HK-2 (cell line): Measurements from ENCODE around the gene INPP4B.

Experiments used
- DNase-seq: peaks from one replicate; pipeline ENCODE4 v3.0.0-alpha.2; 2018; ENCODE audit not compliant: unreplicated experiment

The INPP4B gene

DNA sequence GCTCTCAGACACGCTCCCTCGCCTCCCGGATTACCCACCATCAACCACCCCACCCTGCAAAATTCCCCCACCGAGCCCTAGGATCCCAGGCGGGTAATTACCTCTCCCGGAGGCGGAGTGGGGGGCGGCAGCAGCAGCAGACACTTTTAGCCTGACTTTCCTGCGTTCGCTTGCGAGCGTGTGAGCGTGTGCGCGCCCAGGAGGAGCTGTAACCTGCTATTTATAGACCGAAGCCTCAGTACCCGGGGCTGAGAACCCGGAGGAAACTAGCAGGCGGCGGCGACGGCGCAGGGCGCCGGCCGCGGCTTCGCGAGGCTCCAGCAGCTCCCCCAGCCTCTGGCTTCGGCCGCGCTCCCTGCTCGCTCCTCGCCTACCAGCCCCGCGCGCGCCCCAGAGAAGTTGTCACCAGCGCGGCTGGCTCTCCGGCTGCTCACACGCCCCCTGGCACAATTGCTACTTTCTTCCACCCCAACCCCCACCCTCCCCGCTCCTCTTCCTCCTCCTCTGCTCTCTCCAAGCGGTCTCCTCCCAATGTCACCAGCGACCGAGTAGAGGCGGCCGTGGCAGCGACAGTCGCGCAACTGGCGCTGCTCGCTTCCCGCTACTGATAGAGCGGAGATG is at the start of gene INPP4B:
INPP4B (minus strand) TSS at position 194 of the 621 bp plus-strand sequence.
- DNase-seq: peak; percentile 60

- DNase-seq: no peak
These were observed 46.9 kb upstream of the INPP4B start for GRCh38 chr4:142893012-142893411.

DNA sequence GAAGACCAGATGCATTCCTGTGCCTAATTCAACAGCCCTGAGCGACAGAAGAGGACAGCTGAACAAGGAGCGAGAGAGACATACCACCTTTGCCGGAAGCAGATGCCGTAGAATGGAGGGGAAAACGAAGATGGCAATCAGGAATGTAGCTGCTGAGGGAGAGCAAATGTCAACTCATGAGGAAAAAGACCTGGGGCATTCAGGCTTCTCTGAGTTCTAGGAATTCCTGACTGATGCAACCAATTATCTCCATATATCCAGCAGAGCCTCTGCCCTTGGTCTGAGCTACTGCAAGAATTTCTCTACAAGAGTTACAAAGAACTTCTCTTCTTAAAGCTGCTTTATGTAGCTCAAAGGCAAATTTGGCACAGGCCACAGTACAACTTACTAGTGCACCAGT is 40.5 kb upstream of the INPP4B start:
- no peak for DNase-seq

DNA sequence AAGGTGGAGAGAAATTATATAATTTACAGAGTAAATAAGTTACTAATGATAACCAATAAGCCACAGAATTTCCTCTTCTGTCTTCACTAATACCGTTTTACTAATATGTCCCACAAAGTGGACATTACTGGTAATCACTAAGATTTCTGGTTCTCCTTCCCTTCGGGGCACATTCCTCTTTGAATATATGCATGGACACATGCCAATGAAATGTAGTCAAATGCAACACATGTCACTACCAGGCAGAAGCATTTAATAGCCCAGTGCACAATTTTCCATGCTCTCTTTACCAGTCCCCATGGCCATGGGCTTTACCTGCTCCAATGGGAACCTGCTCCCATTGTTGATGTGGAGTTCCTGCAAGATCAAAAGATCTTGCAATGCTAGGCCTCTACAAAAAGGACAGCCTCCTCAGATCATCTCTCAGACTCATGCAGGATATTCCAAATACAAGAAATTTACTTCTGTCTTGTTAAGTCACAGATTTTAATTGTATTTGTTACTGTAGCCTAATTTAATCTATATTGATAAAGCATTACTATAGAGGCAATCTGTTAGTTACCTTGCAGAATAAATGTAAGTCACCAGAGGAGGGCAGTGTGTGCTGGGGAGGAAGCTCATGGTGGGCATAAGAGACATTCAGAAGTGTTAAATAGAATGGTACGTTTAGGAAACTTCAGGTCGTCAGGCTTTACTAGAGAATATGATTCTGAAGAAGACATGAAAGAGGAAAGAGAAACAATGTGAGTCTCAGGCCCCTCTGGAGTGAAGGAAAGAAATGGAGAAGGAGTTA is 37.1 kb upstream of the INPP4B start:
- DNase-seq: no peak

DNA sequence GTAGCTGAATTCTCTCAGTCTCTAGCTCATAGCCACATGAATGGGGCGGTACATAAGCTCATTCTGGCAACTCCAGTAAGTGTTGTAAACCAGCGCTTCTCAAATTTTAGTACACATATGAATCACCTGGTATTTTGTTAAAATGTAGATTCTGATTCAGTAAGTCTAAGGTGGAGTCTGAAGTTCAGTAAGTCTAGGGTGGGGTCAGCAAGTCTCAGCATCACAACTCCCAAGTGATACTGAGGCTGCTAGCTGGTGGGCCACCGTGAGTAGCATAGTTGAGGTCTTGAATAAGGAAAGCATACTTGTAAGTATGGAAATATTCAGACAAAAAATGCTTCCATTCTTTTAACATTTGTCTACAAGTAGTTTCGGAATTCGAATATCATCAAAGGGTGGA is 36.1 kb upstream of the INPP4B start:
- DNase-seq: no peak

GRCh38 chr4:142881331-142881730 is 35.2 kb upstream of the INPP4B start:
- no peak for DNase-seq

DNA sequence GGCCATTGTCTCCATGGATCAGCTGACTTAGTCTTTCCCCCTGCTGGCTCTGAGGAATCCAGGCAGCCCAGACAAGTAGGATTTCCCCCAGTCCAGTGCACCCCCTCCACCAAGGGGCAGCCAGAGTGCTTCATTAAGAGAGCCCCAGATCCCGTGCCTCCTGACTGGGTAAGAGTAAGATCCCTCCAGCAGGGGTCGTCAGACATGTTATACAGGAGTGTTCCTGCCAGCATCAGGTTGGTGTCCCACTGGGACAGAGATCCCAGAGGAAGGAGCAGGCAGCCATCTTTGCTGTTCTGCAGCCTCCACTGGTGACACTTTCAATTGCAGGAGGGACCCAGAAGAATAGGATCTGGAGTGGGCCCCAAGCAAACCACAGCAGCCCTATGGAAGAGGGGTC is 29.0 kb upstream of the INPP4B start:
- DNase-seq: no peak

DNA sequence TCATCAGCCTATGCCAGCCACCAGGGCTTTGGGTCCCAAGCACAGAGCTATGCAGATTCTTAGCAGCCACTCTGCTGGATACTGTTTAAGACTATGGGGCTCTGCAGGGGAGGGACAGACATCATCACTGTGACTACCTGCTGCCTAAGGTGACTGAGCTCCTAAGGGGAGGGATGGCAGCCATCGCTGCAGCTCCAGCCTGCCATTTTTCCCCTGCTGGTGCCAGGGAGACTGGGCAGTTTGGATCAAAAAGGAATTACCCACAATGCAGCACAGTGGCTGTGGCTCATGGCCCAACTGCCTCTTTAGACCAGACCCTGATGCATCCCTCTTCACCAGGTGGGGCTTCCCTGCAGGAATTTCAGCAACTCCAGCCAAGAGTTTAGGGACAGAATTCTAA is 28.6 kb upstream of the INPP4B start:
- DNase-seq: no peak

GRCh38 chr4:142866685-142867084 is 20.6 kb upstream of the INPP4B start:
- DNase-seq: no peak

- DNase-seq: no peak
These were observed 15.2 kb upstream of the INPP4B start for GRCh38 chr4:142861351-142861750.

DNA sequence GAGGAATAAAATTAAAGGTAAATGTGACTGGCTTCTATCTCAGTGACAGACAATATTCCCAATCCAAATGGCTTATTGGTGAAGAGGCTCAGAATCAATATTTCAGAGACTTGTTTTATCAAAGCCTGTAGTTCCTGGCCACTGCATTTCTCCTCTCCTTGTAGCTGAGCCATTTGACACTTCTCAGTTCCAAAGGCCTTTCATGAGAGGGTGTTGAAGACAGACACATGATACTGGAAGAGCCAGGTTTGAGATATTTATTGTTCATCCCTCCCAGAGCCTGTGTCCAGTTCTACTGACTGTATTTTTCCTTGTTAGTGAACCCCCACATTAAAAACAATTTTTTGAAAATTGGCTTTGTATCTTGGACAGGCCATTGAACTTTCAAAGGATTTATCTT is 12.9 kb upstream of the INPP4B start:
- no peak for DNase-seq

- DNase-seq: no peak
These were observed 12.3 kb upstream of the INPP4B start for GRCh38 chr4:142858446-142858845.

DNA sequence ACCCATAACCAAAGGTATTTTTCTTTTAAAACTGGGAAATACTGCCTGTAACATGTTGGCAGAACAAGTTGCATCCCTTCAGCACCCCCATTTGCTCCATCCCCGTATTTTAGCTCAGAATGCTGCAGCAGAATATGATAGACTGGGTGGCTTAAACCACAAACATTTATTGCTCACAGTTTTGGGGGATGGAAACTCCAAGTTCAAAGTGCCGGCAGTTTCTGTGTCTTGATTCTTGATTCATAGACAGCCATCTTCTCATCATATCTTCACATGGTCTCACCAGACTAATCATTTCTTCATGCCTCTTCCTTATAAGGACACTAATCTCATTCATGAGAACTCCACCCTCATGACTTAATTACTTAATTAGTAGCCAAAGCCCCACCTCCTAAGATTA is 10.5 kb upstream of the INPP4B start:
- no peak for DNase-seq

- no peak for DNase-seq
These were observed 4.4 kb upstream of the INPP4B start for GRCh38 chr4:142850478-142850877.

DNA sequence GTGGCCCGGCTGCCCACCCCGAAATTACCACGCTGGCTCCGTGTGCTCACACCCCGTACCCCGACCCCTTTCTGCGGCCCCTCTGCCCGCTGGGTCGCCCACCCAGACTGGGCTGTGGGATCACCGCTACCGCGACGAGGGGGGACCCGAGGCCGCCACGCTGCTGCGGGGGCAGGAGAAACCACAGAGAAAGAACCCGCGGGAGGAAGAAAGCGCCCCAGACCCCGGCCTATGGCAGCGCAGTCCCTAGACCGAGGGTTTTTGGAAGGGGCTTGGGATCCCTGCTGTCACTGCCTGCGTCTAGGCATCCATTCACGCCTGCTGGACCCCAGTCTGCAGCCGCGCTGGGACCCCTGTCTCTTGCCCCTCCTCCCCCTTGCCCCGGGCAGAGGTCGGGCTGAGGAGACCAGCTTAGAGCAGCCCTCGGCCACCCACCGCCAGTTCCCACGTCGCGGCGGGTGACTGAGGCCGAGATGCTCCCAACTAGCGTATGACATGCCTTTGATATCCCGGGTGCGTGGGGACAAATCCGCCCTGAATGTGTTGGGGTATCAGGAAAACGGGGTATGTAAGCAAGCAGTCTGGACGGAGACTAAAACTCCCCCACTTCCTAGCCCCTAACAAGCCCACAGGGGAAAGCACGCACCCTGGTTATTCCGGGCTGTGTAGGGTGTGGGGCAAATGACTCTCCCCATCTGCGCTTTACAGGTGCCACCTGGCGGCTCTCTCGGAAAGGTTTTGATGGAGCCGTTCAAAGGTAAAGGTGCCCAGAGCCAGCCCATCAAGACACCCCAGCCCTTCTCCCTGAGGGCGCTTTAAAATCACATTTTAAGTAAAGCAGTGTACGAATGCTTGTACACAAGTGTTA is 862 bp upstream of the INPP4B start:
- DNase-seq: peak; percentile 52

DNA sequence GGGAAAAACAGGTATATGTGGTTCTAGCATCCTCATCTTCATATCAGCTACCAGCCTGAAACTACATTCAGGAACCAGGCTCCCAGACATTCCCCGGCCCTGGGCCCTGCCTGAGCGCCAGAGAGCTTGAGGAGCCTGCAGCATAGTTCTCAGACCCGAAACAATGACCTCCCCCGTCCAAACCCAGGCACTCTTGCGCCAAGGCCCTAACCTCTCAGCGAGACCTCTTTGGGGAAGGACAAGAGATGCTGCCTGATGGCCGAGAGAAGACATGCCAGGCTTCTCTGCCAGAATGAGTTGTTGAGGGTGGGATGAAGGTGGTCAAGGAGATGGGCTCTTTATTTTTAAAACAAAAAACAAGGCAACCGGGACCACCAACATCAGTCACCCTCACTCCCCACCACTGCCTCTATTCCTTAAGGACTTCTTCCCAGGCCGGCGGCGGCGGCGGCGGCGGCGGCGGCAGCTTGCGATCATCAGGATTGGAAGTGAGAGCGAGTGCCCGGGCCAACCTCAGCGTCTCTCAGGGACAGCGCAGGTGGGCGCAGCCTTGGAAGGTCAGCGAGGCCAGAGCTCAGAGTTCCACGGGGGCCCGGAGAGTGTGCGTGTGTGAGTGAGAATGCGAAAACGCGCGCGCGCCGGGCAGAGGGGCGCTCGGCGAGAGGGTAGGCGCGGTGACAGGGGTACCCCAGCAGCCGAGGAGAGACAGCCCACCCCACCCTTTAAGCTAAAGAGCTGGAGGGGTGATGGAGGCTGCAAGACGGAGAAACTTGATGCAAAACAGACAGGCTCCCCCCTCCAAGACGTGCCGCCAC is 601 bp downstream of the INPP4B start:
- peak; percentile 29 for DNase-seq

DNA sequence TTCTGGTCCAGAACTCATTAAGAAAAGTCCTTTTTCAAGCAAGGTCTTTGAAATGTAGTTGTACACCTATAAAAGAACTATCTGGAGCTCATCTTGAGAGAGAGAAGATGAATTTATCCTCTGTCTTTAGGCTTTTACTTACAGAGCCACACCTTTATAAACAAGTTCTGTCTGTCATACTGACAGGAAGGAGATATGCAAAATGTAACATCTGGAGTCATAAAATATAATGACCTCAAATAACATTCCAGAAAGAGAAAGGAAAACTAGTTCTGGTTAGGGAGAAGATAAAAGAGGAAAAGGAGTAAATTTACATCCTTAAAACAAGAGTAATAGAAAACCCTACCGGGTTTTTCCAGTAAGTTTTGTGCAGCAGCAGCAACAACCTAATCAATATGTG is 1.3 kb downstream of the INPP4B start:
- no peak for DNase-seq

- DNase-seq: no peak
These were observed 5.5 kb downstream of the INPP4B start for GRCh38 chr4:142840516-142841123.

- DNase-seq: no peak
These were observed 7.3 kb downstream of the INPP4B start for GRCh38 chr4:142838778-142839177.

- DNase-seq: no peak
These were observed 14.1 kb downstream of the INPP4B start for GRCh38 chr4:142832022-142832421.

DNA sequence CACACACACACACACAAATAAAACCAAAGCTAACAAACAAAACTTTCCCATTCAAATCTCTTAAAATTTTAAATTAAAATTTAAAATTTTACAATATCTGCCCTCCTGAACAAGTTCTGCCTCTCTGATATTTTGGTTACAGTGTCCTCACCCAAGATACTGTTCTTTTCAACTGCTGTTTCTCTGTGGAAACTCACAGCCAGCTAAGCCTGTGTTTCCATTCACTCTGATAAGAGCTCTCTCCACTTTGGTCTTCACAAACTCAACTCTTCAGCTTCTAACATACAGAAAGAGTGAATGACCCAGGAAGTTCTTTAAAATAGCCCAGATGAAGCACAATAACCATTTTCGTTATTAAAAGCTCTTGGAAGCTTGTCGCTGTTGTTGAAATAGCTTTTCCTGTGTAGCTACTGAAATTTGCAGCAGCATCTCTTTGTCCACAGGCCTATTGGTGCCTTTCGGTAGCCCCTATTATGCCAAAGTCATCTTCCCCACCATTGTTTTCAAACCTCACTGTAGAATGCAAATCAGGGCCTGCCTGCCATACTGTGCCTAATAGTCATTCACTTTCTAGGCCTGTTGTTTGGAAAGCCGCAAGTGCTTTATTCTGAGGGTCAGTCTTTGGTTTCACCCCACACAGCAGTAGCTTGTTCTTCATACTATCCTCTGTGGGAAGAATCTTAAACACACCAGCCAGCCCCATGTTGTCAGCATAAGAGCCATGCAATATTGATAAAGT is 19.4 kb downstream of the INPP4B start:
- DNase-seq: no peak
